ENCODE data around the gene KRTAP10-4.

DNA sequence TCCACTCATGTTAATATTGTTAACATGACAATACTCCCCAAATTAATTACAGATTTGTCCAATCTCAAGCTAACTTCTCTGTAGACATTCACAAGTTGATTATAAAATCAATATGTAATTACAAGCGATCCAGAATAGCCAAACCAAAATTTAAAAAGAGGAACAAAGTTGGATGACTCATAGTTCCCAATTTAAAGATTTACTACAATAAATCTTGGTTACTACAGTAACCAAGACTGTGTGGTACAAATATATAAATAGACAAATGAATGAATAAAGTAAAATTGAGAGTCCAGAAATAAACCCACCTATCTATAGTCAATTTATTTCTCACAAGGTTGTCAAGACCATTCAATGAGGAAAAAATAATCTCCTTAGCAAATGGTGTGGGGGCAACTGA is 7.1 kb upstream of the KRTAP10-4 start:
- TF ChIP-seq GATA2 (IDR thresholded peaks at IDR 0.05; ENCODE audit: insufficient read depth, insufficient read length, low read depth, low read length), result no peak
- TF ChIP-seq, protein P1, sequence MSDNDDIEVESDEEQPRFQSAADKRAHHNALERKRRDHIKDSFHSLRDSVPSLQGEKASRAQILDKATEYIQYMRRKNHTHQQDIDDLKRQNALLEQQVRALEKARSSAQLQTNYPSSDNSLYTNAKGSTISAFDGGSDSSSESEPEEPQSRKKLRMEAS (IDR thresholded peaks at IDR 0.05; ENCODE audit: insufficient read depth, insufficient read length), result no peak

Data from endothelial cell of umbilical vein (primary cell).